Memory B cell (primary cell): ENCODE results near the gene C1QTNF5.

ENCODE experiments used
- ATAC-seq: fragments of 150-1000 bp; cut with Tn5 transposase; 2 replicates; pipeline ENCODE4 v1.10.0; 2021; ENCODE audit warnings: low read depth, mild to moderate bottlenecking, moderate library complexity
- DNase-seq, 2 donors: peaks; one replicate each; pipeline ENCODE4 v3.0.0; 2022; ENCODE audit warnings: low spot score in 2 of 2
- H3K27ac Mint-ChIP-seq: one replicate; pipeline ENCODE4 v1.8.0; 2022; ENCODE audit warnings: mild to moderate bottlenecking, moderate library complexity, mixed read lengths
- H3K27me3 Mint-ChIP-seq: one replicate; pipeline ENCODE4 v1.8.0; 2022; ENCODE audit warnings: mixed read lengths
- H3K36me3 Mint-ChIP-seq: one replicate; pipeline ENCODE4 v1.8.0; 2022; ENCODE audit warnings: mild to moderate bottlenecking, mixed read lengths
- H3K4me1 Mint-ChIP-seq: one replicate; pipeline ENCODE4 v1.8.0; 2022; ENCODE audit warnings: mixed read lengths
- H3K4me3 Mint-ChIP-seq: one replicate; pipeline ENCODE4 v1.8.0; 2022; ENCODE audit warnings: mild to moderate bottlenecking, moderate library complexity, mixed read lengths
- H3K9me3 Mint-ChIP-seq: one replicate; pipeline ENCODE4 v1.8.0; 2022; ENCODE audit warnings: mixed read lengths

The C1QTNF5 gene

DNA sequence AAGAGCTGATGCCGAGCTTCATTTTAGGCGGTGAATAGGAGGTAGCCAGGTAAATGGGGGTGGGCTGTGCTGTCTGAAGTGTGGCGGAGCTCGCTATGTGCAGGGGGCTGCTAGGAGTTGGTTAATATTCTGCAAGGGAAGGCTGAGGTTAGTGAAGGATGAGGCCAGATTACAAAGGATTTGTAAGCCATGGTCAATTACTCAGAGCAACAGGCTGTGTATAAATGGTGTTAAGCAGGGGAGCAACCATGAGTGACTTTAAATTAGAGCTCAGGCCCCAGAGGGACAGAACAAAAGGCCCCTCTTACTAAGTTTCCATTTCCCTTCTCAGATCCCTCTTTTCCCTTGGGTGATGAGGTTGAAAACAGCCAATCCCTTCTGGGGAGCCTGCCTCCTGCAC lies 16.5 kb downstream of the C1QTNF5 start:
- peaks cover 5% of the 10 kb centered on the region for H3K27me3 Mint-ChIP-seq
- H3K36me3 Mint-ChIP-seq = no peaks in the 10 kb centered on the region
- ATAC-seq = no peak
- peaks cover 17% of the 10 kb centered on the region for H3K4me1 Mint-ChIP-seq
- no peak overlapping the region for H3K4me3 Mint-ChIP-seq
- H3K27ac Mint-ChIP-seq = no peak overlapping the region
- no peaks in the 10 kb centered on the region for H3K9me3 Mint-ChIP-seq
- no peak for DNase-seq

GRCh38 chr11:119323532-119324033 lies 17.1 kb downstream of the C1QTNF5 start:
- H3K36me3 Mint-ChIP-seq = no peaks in the 10 kb centered on the region
- H3K9me3 Mint-ChIP-seq = no peaks in the 10 kb centered on the region
- ATAC-seq (no peak), DNase-seq (peak; percentile 79)
- peaks cover 7% of the 10 kb centered on the region for H3K27me3 Mint-ChIP-seq
- peak overlapping the region; percentile 3 for H3K27ac Mint-ChIP-seq
- peaks cover 22% of the 10 kb centered on the region for H3K4me1 Mint-ChIP-seq
- H3K4me3 Mint-ChIP-seq = no peak overlapping the region

GRCh38 chr11:119322921-119323531 lies 17.7 kb downstream of the C1QTNF5 start:
- Mint-ChIP-seq H3K9me3 (no peaks in the 10 kb centered on the region), H3K4me1 (peaks cover 23% of the 10 kb centered on the region)

DNA sequence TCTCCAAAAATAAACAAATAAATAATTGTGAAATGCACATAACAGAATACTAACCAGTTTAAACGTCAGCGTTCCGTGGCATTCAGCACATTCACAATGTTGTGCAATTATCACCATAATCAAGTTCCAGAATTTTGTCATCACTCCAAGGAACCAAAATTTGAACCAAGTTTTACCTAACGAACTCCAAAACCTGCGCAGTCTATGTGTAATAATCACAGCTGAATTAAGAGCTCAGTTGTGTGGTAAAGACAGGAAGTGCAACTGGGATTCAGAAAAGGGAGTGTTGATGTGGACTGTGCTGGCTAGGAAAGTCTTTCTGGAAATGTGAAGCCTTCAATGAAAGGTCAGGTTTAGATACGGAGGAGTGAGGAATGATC lies 18.3 kb downstream of the C1QTNF5 start:
- H3K36me3 Mint-ChIP-seq = no peaks in the 10 kb centered on the region
- H3K27me3 Mint-ChIP-seq = peaks cover 8% of the 10 kb centered on the region
- H3K4me3 Mint-ChIP-seq = no peak overlapping the region
- H3K4me1 Mint-ChIP-seq = peaks cover 23% of the 10 kb centered on the region
- no peak for DNase-seq
- H3K9me3 Mint-ChIP-seq = no peaks in the 10 kb centered on the region
- no peak overlapping the region for H3K27ac Mint-ChIP-seq
- no peak for ATAC-seq

More at GRCh38 chr11:119322921-119323531, 17.7 kb downstream of the C1QTNF5 start:
- Mint-ChIP-seq H3K27me3 (peaks cover 7% of the 10 kb centered on the region), H3K4me3 (no peak overlapping the region), H3K36me3 (no peaks in the 10 kb centered on the region), H3K27ac (no peak overlapping the region)
- ATAC-seq (no peak), DNase-seq (no peak)

DNA sequence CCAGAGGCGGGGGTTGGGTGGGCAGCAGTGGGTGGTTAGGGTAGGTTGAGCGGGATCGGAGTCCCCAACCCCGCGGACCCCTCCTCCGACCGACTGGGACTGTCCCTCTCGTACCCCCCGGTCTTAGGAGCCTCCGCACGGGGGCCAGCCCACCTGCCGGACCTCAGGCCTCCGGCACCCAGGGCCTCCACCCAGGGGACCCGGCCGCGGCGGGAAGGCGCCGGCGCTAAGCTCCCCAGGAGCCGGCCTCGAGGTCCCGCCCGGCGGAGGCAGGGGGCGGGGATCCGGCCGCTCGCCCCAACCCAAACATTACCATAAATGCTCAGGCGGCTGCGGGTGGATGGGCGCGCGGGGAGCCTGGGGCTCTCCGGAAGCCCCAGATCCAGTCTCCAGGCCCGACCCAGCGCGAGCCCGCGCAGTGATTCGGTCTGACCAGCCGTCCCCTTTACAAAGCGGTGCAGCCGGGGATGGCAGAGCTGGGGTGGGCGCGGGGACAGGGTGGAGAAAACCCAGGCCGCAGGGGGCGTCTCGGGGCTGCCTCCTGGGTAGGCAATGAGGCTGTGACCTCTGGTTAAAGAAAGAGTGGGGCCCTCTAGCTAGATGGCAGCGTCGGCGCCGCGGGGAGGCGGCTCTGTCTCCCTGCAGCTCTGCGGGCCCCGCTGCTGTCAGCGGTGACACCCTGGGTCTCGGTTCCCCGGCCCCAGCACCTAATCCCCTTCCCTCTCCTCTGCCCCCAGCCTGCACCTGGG lies 19.7 kb downstream of the C1QTNF5 start:
- H3K36me3 Mint-ChIP-seq = no peaks in the 10 kb centered on the region
- H3K27me3 Mint-ChIP-seq = peaks cover 8% of the 10 kb centered on the region
- no peaks in the 10 kb centered on the region for H3K9me3 Mint-ChIP-seq
- H3K4me1 Mint-ChIP-seq = peaks cover 25% of the 10 kb centered on the region
- DNase-seq = no peak
- H3K4me3 Mint-ChIP-seq = peak overlapping the region; percentile 91
- H3K27ac Mint-ChIP-seq = peak overlapping the region; percentile 28
- ATAC-seq = peak; percentile 64

DNA sequence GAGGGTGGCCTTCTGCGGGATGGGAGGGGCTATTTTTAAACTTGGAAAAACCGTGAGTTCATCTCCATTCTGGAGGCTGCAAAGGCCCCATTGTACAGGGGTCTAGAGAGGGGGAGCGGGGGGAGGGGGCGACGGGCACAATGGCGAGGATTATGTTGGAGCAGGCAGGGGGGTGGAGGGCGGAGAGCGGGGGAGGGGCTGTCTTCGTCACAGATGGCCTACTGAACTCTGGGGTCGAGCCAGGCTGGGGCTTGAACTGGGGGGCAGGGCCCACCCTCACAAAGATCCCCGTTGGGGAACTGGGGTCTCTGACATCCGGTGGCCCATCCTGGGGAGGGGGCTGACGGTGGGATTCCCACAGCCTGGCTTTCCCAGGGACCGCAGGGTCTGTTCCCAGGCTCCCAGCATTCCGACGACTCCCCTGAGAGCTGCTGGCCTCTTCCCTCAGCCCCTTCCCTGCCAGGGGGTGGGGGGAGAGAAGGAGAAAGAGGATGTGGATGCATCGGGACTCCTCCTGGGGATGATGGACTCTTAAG lies 20.4 kb downstream of the C1QTNF5 start:
- H3K9me3 Mint-ChIP-seq = no peaks in the 10 kb centered on the region
- ATAC-seq = no peak
- peaks cover 10% of the 10 kb centered on the region for H3K27me3 Mint-ChIP-seq
- peak overlapping the region; percentile 83 for H3K4me3 Mint-ChIP-seq
- peaks cover 28% of the 10 kb centered on the region for H3K4me1 Mint-ChIP-seq
- no peaks in the 10 kb centered on the region for H3K36me3 Mint-ChIP-seq
- no peak for DNase-seq
- peak overlapping the region; percentile 61 for H3K27ac Mint-ChIP-seq

DNA sequence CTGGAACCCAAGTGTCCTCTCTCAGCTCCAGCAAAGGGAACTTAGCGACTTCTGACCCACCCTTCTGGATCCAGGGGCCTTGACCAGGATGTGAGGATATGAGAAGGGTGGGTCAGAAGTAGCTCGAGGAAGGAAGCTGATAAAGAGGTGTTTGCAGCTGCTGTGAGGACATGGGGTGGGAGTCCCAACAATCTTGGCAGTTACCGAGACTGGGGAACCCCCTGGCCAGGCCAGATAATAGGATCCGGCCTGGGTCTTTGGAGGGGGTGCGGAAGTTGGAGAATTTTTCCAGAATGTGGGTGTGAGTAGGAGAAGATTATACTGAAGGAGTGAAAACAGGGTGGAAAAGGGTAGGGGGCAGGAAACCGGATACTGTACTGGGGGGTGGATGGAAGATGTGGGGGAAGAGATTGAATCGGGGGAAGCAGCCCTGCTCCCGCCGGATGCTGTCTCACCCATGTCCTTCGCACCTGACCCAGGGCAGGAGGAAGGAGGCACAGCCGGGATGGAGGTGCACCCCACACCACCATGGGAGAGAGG lies 20.9 kb downstream of the C1QTNF5 start:
- H3K27ac Mint-ChIP-seq = peak overlapping the region; percentile 61
- peaks cover 32% of the 10 kb centered on the region for H3K4me1 Mint-ChIP-seq
- DNase-seq = no peak
- H3K9me3 Mint-ChIP-seq = no peaks in the 10 kb centered on the region
- peak overlapping the region; percentile 83 for H3K4me3 Mint-ChIP-seq
- ATAC-seq = no peak
- peaks cover 12% of the 10 kb centered on the region for H3K27me3 Mint-ChIP-seq
- H3K36me3 Mint-ChIP-seq = no peaks in the 10 kb centered on the region

DNA sequence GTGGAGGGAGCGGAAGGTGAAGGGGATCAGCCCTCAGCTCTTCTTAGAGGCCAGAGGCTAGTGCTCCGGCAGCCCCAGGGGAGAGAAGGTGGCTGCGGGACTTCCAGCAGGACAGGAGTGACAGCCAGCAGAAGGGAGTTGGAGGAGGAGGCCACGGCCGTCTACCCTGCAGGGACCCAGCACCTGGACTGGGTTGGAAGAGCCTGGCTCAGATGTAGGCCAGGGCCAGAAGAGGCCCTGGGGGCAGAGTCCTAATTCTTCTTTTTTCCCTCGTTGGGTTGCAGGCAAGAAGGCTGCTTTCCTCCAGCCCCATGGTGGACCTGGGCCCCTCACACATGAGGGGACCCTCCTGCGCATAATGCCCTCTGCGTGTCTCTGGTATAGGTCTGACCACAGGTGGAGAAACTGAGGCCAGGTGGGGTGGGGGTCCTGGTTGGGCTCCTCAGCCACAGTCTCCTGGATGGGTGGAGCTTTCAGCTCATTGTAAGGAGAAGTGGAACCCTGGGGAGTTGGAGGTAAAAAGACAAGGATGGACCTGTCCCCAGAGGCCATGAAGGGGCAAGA lies 21.5 kb downstream of the C1QTNF5 start:
- H3K27ac Mint-ChIP-seq = peak overlapping the region; percentile 61
- no peaks in the 10 kb centered on the region for H3K9me3 Mint-ChIP-seq
- peak overlapping the region; percentile 83 for H3K4me3 Mint-ChIP-seq
- ATAC-seq = no peak
- DNase-seq = no peak
- peaks cover 34% of the 10 kb centered on the region for H3K4me1 Mint-ChIP-seq
- H3K27me3 Mint-ChIP-seq = peaks cover 17% of the 10 kb centered on the region
- no peaks in the 10 kb centered on the region for H3K36me3 Mint-ChIP-seq

DNA sequence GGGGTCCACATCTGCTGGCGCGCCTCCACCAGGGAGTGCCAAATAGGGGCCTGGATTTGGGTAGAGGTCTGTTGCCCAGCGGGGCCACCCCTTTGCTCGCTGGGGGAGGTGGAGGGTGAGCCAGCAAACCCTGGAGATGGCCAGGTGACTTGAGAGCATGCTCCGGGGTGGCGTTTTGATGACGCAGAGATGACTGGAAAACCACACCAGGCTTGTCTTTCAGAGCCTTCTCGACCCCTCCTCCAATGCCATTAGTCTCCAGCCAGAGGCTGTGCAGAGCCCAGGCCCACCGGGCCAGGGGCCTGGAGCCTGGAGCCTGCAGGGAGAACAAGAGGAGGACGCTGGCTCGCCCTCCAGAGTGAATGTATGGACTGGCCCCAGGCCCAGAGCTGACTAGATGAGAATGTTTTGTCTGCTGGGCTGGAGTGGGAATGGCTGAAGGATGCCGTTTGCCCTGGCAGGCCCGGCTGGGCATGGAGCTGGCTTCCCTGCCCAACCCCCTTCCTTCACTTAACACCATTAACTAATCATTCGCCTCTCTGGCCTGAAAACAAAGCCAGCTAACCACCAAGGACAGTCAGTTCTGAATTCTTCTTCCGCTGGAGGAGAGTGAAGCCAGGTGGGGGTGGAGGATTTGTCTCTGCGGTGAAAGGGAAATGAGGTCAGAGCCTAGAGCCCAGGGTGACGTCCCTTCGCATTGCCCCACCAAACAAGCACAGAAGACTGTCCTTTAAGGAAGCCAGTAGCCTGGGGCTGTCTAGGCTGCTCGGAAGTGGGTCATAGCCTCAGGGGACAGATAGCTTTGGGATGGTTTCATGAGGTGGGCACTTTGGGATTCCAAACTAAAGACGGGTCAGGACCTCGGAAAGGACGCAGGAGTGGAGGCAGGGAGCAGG lies 22.2 kb downstream of the C1QTNF5 start:
- peaks cover 18% of the 10 kb centered on the region for H3K27me3 Mint-ChIP-seq
- no peak for DNase-seq
- peak overlapping the region; percentile 56 for H3K27ac Mint-ChIP-seq
- no peaks in the 10 kb centered on the region for H3K36me3 Mint-ChIP-seq
- peak; percentile 57 for ATAC-seq
- peaks cover 31% of the 10 kb centered on the region for H3K4me1 Mint-ChIP-seq
- H3K4me3 Mint-ChIP-seq = peak overlapping the region; percentile 73
- no peaks in the 10 kb centered on the region for H3K9me3 Mint-ChIP-seq

DNA sequence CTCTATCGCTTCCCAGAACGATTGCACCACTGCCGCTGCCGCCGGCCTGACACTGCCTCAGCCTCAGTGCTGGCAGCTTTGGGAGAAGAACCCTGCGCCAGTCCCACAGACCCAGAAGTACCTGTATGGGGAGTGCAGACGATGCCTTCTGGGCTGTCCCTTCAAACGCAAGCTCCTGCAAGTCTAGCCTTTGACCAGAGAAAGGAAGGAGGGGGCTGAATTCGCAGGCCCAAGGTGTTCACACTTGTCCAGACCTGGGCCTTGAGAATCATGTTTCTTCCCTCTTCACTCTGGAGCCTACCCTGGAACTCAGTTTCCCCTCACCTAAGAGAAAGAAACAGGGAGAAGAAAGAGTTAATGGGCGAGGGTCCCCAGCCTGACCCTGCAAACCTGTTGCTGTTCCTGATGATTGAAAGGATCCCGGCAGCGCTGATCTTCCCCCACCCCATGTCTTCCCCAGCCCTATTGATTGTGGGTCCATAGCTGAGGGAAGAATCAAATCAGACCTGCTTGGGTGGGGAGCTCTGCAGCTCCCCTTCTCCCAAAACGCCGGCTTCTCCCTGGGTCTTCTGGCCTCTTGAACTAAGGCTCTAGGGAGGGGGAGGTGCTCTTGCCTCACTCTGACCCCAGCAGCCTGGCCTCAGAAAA lies 23.0 kb downstream of the C1QTNF5 start:
- peaks cover 18% of the 10 kb centered on the region for H3K27me3 Mint-ChIP-seq
- H3K36me3 Mint-ChIP-seq = no peaks in the 10 kb centered on the region
- ATAC-seq (no peak), DNase-seq (no peak)
- no peaks in the 10 kb centered on the region for H3K9me3 Mint-ChIP-seq
- H3K27ac Mint-ChIP-seq = no peak overlapping the region
- H3K4me3 Mint-ChIP-seq = peak overlapping the region; percentile 14
- H3K4me1 Mint-ChIP-seq = peaks cover 30% of the 10 kb centered on the region

GRCh38 chr11:119316729-119317591 lies 23.7 kb downstream of the C1QTNF5 start, which contains the start of gene MCAM:
Gene MCAM, minus strand, starts transcription at chr11:119317130. Its CDS starts 29 bp downstream, at chr11:119317101.
- H3K4me3 Mint-ChIP-seq = peak within 1 kb of the TSS; percentile 78
- no peaks in the 10 kb centered on the region for H3K9me3 Mint-ChIP-seq
- H3K36me3 Mint-ChIP-seq = no peaks in the 10 kb centered on the region
- DNase-seq (peak in 1 of 2 donors; percentile 36), ATAC-seq (no peak)
- H3K4me1 Mint-ChIP-seq = peaks cover 27% of the 10 kb centered on the region
- no peak within 1 kb of the TSS for H3K27ac Mint-ChIP-seq
- peaks cover 17% of the 10 kb centered on the region for H3K27me3 Mint-ChIP-seq

GRCh38 chr11:119316016-119316728 lies 24.5 kb downstream of the C1QTNF5 start:
- H3K9me3 Mint-ChIP-seq = no peaks in the 10 kb centered on the region
- H3K27me3 Mint-ChIP-seq = peaks cover 17% of the 10 kb centered on the region
- no peak overlapping the region for H3K27ac Mint-ChIP-seq
- no peak for DNase-seq
- peak overlapping the region; percentile 78 for H3K4me3 Mint-ChIP-seq
- H3K4me1 Mint-ChIP-seq = peaks cover 21% of the 10 kb centered on the region
- no peaks in the 10 kb centered on the region for H3K36me3 Mint-ChIP-seq
- ATAC-seq = no peak
